GM12865 (cell line): ENCODE data around the gene GRWD1.
A peak's percentile ranks its signal among the peaks of the same experiment; 100 is the strongest.

Experiments
- DNase-seq: peaks from one replicate; pipeline ENCODE4 v3.0.0; 2010; ENCODE audit warnings: low read depth
- H3K4me3 ChIP-seq: 2 replicates; pipeline ENCODE4 v1.5.1; 2011; ENCODE audit warnings: mild to moderate bottlenecking, low read depth, low read length, control low read depth
- TF ChIP-seq, protein P1 (sequence below): IDR thresholded peaks from 2 replicates; pipeline ENCODE4 v1.5.1; 2011; ENCODE audit warnings: low read length, control low read depth, low read depth, inconsistent platforms; ENCODE audit not compliant: insufficient read depth; ENCODE audit errors: missing control alignments

GRWD1 gene

DNA sequence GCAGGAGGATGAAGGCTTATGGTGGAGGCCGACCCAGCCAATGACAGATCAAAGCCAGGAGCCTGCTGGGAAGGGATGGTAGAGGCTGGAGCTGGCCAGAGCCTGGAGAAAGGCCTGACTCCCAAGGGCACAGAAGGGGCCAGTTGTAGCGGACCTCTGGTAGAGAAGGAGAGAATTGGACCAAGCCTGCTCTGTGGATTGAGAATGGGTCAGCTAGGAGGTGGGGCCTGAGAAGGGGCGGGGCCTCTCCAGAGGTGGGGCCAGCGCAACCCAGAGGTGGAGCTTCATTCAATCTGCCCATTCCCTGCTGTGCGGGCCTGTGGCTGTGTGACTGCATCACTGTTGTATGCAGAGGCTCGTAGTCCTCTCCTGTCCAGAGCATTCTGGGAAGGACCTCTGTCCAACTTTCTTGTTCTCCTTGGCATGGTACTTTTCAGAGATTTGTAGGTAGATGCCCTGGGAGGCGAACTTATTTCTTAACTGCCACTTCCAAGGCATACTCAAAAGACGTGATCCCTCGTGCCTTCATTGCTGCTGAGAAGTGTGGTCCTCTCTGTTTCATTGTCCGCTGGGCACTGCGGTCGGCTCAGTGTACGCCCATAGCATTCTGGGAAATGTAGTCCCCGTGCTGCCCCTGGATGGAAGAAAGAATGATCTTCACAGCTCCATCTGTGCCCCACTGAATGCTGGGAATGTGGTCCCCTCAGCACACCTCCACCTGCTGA is 45.6 kb upstream of the GRWD1 start:
- no peak for DNase-seq
- TF ChIP-seq, protein P1, sequence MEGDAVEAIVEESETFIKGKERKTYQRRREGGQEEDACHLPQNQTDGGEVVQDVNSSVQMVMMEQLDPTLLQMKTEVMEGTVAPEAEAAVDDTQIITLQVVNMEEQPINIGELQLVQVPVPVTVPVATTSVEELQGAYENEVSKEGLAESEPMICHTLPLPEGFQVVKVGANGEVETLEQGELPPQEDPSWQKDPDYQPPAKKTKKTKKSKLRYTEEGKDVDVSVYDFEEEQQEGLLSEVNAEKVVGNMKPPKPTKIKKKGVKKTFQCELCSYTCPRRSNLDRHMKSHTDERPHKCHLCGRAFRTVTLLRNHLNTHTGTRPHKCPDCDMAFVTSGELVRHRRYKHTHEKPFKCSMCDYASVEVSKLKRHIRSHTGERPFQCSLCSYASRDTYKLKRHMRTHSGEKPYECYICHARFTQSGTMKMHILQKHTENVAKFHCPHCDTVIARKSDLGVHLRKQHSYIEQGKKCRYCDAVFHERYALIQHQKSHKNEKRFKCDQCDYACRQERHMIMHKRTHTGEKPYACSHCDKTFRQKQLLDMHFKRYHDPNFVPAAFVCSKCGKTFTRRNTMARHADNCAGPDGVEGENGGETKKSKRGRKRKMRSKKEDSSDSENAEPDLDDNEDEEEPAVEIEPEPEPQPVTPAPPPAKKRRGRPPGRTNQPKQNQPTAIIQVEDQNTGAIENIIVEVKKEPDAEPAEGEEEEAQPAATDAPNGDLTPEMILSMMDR: no peak
- no peak overlapping the region for H3K4me3 ChIP-seq

DNA sequence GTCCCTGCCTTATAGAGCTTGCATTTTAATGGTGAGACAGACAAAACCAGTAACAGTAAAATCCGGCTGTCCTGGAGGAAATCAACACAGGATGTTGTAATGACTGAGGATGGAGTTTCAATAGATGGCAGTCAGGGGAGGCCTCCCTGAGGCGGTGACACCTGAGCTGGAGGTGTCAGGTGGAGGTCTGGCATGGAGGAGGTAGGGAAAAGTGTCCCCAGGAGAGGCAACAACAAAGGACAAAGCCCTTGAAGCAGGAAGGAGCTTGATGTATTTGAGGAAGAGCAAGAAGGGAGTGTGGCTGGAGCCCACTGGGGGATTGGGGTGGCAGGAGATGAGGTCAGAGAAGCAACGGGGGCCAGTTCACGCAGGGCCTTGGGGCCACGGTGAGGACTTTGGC is 44.5 kb upstream of the GRWD1 start:
- no peak for DNase-seq
- TF ChIP-seq, protein P1: no peak
- H3K4me3 ChIP-seq: no peak overlapping the region

DNA sequence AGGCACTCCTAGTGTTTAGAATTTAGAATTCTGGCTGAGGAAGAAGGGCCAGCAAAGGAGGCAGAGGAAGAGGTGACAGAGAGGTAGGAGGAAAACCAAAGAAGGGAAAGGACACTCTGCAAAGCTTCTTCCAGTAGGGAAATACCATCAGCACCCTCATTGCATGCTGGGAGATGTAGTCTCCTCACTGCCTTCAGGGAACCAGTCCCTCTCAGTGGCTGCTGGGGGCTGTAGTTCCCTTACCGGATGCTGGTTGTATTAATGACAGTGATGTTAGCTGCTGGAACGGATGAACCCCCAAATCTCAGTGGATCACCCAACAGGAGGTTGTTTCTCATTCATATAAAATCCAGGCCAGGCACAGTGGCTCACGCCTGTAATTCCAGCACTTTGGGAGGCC is 42.2 kb upstream of the GRWD1 start:
- TF ChIP-seq, protein P1: no peak
- peak; percentile 84 for DNase-seq
- no peak overlapping the region for H3K4me3 ChIP-seq

DNA sequence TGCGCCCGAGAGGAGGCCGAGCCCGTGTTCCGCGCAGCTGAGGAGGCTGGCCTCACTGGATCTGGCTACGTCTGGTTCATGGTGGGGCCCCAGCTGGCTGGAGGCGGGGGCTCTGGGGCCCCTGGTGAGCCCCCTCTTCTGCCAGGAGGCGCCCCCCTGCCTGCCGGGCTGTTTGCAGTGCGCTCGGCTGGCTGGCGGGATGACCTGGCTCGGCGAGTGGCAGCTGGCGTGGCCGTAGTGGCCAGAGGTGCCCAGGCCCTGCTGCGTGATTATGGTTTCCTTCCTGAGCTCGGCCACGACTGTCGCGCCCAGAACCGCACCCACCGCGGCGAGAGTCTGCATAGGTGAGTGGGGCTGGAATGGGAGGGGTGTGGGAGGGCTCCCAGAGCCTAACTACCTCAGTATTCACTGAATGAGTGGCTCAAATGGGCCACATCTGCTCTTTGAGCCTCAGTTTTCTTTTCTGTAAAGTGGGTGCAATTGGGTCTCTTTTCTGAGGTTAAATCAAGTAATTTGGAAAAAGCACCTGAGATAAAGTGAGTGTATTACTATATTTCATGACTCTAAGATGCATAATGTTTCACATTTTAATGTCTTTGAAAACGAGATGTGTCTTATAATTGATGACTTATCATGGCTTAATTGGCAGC is 40.6 kb upstream of the GRWD1 start:
- no peak for DNase-seq
- TF ChIP-seq, protein P1: no peak
- H3K4me3 ChIP-seq: no peak overlapping the region

DNA sequence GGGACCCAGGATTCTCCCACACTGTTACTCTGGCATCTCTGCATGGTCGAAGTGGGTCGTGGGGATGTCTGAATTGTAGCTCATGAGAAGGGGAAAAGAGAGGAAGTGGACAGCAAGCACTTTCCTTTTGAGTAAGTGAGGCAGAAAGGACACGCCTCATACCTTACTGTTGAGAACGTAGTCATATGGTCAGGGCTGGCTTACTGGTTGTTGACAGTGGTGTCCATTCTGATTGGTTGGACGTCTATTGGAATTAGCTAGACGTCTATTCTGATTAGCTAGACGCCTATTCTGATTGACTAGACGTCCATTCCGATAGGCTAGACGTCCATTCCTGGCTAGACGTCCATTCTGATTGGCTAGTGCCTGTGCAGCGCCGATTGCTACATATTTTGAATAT is 39.9 kb upstream of the GRWD1 start:
- peak; percentile 63 for DNase-seq
- H3K4me3 ChIP-seq: no peak overlapping the region
- TF ChIP-seq, protein P1: no peak

DNA sequence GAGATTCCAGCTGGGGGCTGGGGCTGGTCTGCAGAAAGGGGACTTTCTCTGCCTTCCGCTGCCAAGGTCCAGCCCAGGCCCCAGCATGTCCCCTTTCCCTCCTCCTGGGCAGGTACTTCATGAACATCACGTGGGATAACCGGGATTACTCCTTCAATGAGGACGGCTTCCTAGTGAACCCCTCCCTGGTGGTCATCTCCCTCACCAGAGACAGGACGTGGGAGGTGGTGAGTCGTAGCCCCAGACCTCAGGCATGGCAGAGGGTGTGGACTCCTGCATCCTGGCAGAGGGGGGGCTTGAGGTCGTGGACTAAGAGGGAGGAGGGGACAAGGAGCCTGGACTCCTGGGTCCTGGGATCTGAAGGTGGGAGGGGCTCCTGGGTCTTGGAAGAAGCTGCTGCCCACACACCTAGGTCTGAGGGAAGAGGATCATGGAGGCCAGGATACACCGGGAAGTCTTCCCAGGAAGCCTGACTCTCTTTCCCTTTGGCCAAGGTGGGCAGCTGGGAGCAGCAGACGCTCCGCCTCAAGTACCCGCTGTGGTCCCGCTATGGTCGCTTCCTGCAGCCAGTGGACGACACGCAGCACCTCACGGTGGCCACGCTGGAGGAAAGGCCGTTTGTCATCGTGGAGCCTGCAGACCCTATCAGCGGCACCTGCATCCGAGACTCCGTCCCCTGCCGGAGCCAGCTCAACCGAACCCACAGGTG is 31.8 kb upstream of the GRWD1 start:
- no peak overlapping the region for H3K4me3 ChIP-seq
- TF ChIP-seq, protein P1: no peak
- no peak for DNase-seq
